Measurements from ENCODE around the gene RANBP2.
"Not testable (repeated sequence)": the region's sequence is repeated elsewhere in the genome, so short reads cannot be mapped to it uniquely, and the experiment has no call there.

DNA sequence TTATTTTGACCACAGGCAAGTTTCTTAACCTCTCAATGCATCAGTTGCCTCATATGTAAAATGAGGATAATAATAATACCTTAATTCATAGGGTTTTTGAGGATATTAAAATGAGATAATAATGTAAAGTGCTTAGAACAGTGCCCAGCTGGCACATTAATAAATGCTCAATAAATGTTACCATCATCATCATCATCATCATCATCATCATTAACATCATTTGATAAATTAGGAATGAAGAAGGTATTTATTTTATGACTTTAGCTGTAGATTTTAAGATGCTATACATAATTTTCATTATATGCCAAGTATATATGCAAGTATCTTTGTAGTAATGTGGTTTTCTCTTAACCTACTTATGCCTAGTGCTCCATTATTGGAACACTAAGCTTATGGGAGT, 43.3 kb downstream of the RANBP2 start:
- TF ChIP-seq, protein P1, sequence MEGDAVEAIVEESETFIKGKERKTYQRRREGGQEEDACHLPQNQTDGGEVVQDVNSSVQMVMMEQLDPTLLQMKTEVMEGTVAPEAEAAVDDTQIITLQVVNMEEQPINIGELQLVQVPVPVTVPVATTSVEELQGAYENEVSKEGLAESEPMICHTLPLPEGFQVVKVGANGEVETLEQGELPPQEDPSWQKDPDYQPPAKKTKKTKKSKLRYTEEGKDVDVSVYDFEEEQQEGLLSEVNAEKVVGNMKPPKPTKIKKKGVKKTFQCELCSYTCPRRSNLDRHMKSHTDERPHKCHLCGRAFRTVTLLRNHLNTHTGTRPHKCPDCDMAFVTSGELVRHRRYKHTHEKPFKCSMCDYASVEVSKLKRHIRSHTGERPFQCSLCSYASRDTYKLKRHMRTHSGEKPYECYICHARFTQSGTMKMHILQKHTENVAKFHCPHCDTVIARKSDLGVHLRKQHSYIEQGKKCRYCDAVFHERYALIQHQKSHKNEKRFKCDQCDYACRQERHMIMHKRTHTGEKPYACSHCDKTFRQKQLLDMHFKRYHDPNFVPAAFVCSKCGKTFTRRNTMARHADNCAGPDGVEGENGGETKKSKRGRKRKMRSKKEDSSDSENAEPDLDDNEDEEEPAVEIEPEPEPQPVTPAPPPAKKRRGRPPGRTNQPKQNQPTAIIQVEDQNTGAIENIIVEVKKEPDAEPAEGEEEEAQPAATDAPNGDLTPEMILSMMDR (IDR thresholded peaks at IDR 0.05 in 8 of 11, conservative IDR thresholded peaks at IDR 0.05 in 3 of 11) = not testable (repeated sequence)
- TF ChIP-seq POLR2AphosphoS5, POLR2A (IDR thresholded peaks at IDR 0.05): not testable (repeated sequence)

Measured in spleen (tissue), 7 donors.